Occipital lobe (tissue), 2 donors: ENCODE results near the gene TMEM121B. TPM values are rescaled to one million over a fixed set of nuclear protein-coding genes. Genes with fewer than 3 reads are reported as not detected.

Experiments
- DNase-seq: peaks from one replicate; lab custom pipeline; 2025; lab: John Stamatoyannopoulos, UW
- total RNA-seq: library from RNA; depleted of rRNA; stranded (reverse); fragments of >200 nt; gene quantifications from one replicate; pipeline ENCODE4 v1.2.3, GENCODE V29; 2014

TMEM121B gene
- total RNA-seq, 1 donor from 2014 or later, result 10.0 TPM

- no peak for DNase-seq
These were observed 28.1 kb downstream of the TMEM121B start for GRCh38 chr22:17093081-17093480.

GRCh38 chr22:17091851-17092250, 29.3 kb downstream of the TMEM121B start:
- DNase-seq, result no peak

- DNase-seq, result no peak
These were observed 30.6 kb downstream of the TMEM121B start for GRCh38 chr22:17090550-17090949.

GRCh38 chr22:17087498-17088131, 33.5 kb downstream of the TMEM121B start:
- DNase-seq, result no peak

GRCh38 chr22:17086788-17087497, 34.2 kb downstream of the TMEM121B start:
- DNase-seq, result no peak

- DNase-seq, result no peak
These were observed 34.9 kb downstream of the TMEM121B start for GRCh38 chr22:17086296-17086695.

DNA sequence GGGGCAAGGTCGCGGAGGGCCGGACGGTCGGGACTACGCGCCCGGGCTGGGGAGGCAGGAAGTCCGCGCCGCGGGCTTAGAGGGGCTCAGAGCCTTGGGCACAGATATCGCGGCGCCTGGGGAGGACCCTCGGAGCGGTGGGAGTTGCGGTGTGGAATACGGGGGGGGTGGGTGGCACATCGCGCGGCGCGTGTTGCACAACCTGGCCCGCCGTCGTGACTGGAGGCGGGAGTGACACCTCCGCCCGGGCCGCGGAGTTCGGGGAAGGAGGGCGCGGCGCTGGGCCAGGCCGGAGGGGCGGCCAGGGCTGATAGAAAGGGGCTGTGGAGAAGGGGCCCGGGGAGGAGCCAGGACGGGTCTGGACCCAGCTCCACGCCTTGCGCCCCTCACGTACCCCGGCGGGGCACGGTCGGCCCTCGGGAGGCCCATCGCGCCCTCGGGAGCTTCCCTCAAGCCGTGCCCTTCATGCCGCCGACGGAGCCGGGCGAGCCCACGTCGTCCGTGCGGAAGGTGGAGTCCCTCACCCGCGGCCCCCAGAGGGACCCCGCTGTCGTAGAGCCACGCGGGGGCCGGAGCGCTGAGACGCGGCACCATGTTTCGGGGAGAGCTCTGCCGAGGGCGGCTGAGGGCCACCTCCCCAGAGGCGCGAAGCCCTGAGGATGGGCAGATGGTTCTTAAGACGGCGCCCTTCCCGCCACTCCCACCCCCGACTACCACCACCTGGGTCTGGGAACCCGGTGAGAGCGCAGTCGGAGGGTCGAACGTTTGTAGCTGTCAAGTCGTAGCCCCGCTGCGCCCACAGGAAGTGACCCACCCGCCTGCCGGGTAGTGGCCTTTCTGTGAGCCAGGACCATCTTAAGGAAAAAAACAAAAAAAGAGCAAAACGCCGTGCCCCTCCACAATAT, 35.6 kb downstream of the TMEM121B start:
- no peak for DNase-seq

GRCh38 chr22:17084554-17085276, 36.4 kb downstream of the TMEM121B start, which contains the start of gene IL17RA:
IL17RA (plus strand) TSS chr22:17085000; CDS start chr22:17085092, 92 bp downstream.
- peak; percentile 70 for DNase-seq

DNA sequence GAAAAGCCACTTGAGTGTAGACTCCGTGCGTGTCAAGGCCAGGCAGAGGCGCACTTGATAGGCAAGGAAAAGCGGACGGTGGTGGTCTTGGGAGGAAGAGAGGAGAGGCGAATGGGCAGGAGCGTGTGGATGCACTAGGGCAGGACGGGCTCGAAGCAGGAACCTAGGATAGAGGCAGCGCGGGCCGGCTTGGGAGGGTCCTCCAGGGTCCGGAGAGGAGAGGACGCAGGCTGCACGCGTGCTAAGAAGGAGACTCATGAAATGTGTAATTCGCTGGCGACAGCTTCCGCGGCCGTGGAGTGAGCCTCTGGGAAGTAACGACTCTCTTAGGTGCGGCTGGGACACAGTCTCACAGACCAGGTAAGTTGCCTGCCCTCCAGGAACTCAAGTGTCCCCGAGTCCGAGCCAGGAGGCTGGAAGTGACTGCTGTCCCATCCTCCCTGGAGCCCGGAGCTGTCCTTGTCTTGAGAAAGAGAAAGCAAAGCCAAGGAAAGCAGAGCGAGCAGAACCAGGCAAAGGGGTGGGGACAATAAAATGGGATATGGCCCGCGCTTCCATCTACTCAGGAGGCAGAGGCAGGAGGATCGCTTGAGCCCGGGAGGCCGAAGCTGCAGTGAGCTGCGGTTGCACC, 37.2 kb downstream of the TMEM121B start:
- no peak for DNase-seq

DNA sequence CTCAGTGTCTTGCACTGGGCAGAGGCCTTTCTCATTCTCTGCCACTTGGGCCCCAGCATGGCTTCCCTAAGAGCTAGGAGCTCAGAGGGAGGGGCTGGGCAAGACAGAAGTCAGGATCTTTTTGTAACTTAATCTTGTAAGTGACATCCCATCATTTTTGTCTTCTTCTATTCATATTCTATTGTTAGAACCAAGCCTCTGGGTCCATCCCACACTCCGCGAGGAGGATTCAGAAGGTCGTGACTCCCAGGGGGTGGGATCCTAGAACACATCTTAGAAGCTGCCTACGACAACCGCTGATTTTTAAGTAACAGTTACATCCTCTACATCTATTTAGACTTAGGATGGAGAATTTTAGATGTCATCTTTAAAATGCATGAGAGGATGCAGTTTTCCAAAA, 37.9 kb downstream of the TMEM121B start:
- DNase-seq, result no peak

- DNase-seq, result no peak
These were observed 41.6 kb downstream of the TMEM121B start for GRCh38 chr22:17079572-17079971.

GRCh38 chr22:17077255-17077654, 43.9 kb downstream of the TMEM121B start:
- no peak for DNase-seq

DNA sequence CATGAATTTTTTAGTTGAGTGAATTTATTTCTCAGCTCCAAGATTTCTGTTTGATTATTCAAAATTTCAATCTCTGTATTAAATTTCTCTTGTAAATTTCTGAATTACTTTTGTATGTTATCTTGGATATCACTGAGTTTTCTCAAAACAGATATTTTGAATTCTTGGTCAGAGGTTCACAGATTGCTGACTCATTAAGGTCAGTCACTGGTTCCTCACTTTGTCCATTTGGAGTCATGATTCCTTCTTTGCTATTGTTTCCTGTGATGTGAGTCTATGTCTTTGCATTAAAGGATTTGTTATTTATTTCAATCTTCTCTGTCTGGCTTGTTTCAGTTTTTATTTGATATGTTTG, 46.5 kb downstream of the TMEM121B start:
- DNase-seq, result no peak

GRCh38 chr22:17072877-17073276, 48.3 kb downstream of the TMEM121B start:
- DNase-seq, result no peak

Other genes with a start within 250 kb of the TMEM121B start
- gene GAB4, start 113.1 kb downstream of the TMEM121B start, total RNA-seq, result not detected
- gene IL17RA, start 36.4 kb downstream of the TMEM121B start, total RNA-seq, result 1.2 TPM
- gene HDHD5, start 37.9 kb upstream of the TMEM121B start, total RNA-seq, result 41.3 TPM
- gene ADA2, start 98.1 kb upstream of the TMEM121B start, total RNA-seq, result 3.4 TPM
- gene CECR2, start 248.1 kb upstream of the TMEM121B start, total RNA-seq, result 4.4 TPM